ENCODE data around the gene SH3GL1.

The SH3GL1 gene

DNA sequence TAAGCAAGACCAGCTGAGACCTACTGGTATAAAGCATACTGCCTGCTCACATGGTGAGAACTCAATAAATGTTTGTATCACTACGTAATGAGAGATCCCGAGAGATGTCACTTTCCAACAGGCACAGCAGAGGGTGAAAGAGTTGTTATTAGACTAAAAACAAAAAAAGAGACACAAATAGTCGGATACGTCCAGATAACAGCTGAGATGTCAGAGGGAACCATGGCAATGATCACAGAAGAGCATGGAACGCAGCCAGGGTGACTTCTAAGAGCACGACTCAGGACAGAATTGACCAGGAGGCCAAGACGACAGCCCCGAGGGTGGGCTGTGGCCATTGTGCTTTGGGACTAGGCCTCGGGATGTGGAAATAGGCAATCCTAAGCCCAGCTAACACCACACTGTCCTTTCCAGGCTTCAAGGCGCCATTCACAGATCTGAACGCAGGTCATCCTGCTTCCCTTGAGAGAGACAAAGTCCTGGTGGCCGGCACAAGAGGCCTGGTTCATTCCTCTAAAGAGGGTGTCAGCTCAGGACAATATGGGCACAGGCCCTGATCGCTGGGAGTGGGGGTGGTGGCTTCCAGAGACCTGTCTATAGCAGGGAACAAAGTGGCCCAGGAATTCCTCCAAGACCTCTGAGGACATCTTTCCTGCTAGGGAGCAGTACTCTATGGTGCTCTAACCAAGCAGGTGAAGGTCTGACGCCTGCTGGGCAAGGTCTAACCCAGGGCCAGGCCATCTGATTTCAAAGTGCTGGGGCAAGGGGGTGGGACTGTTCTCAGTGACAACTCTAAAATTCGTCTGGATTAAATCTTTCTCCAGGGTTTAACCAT lies 3.2 kb downstream of the SH3GL1 start:
- no peak for DNase-seq

DNA sequence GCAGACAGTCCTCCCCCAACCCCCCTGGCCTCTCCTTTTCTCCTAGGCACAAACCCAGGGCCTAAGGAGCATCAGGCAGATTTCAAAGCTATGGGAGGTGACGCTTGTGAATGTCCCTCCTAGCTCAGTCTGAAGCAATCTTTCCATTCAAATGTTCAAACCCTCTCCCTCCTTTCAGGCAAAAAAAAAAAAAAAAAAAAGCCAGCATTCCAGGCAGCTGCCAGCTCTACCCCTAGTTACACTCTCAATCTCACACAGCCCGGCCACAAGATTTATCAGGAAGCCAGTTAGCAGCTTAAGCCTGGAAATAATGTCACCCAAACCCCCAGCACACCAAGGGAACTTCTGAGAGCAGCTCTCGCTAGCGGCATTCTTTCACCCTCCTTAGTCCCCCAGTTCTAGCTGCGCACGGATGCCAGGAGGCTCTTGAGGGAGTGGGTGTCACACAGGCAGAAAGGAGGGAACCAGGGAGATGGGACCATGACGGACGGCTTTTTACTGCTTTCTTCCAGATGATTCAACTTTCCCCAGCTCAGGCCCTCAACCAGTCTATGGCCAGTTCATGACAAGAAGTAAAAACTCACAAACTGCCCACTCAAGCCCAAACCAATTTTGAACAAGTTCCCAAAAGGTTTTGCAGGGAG lies 6.3 kb downstream of the SH3GL1 start:
- DNase-seq: no peak

GRCh38 chr19:4391701-4392483 lies 8.5 kb downstream of the SH3GL1 start:
- DNase-seq: no peak

DNA sequence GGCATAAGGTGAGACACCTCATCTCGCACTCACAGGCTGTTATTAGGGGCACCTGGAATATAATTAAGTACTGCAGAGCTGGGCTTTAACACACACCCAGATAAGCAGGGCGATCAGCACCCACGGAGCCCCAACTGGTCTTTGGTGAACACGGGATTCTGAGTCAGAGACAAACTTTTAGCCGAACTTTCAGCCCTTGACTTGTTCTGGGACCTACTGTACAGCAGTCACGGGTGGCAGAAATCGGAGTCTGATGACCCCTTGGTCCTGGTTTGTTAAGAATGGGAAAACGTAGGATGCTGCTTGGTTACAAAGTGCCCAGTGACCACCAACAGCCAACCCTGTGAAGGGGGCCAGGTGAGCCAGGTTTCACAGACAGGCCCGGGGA lies 9.0 kb downstream of the SH3GL1 start:
- no peak for DNase-seq

- DNase-seq: peak; percentile 28
Observed at GRCh38 chr19:4390567-4391305, 9.6 kb downstream of the SH3GL1 start.

DNA sequence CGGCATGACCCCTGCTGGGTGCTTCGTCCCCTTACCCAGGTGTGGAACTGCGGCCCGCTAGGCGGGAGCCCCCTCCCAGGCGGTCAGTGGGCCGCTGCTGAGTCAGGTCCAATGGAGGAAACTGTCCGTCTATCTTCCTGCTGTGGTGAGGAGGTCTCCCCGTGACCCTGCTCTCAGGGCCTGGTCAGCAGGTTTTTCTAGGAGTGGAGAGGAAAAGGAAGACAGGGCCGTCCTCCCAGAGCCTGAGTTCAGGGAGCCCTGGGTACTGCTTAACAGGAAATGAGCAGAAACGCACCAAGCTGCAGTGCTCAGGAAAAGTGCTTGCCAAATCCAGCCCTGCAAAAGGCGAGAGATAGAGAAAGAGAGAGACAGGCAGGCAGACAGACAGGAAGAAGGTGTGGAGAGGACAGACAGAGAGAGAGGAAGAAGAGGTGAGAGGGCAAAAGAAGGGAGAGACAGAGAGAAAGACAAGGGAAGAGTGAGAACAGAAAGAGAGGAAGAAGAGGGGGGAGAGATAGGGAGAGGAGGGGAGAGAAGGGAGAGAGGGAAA lies 10.3 kb downstream of the SH3GL1 start:
- DNase-seq: no peak

- DNase-seq: no peak
Observed at GRCh38 chr19:4389511-4390016, 10.8 kb downstream of the SH3GL1 start.

DNA sequence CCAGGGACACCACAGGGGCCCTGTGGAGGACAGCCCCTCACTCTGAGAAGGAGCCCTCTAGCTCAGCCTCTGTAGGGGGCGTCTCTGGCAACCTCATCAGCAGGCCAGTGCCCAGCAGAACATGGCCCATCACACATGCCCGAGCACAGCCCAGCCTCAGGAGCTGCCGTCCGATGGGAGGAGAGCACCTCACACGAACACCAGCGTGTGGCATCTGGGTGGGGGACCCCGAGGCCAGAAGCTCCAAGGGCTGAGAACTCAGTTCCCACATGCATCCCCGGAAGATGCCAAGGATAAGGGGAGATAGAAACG lies 11.3 kb downstream of the SH3GL1 start:
- DNase-seq: no peak

- no peak for DNase-seq
Observed at GRCh38 chr19:4388337-4389063, 11.8 kb downstream of the SH3GL1 start.

DNA sequence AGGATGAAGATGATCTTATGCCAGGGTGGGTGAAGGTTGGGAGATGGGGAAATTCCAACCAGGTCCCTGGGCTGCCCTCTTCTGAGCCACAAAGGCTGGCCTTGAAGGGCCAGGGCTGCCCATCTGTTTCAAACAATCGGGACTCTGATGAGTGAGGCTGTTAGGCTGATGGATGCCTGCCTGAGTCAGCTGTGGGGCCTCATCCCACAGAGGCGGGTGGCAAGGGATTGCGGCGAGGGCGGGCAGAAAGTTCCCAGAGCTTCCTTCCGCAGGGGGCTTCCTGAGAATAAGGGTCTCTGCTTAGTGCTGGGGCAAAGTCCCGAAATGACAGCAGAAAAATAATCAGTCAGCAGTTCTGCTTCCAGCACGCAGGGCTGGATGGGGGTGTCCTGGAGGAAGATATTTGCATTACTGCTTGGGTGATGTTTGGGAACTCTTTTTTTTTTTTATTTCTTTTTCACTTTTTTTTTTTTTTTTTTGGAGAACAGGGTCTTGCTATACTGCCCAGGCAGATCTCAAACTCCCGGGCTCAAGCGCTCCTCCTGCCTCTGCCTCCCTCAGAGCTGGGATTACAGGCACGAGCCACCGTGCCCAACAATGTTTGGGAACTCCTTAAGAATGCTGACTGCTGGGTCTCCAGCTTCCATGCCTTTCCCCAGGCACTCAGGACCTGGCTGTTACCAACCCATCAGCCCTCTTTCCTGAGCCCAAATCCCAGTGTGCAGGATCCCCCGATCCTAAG lies 14.1 kb downstream of the SH3GL1 start:
- DNase-seq: no peak

DNA sequence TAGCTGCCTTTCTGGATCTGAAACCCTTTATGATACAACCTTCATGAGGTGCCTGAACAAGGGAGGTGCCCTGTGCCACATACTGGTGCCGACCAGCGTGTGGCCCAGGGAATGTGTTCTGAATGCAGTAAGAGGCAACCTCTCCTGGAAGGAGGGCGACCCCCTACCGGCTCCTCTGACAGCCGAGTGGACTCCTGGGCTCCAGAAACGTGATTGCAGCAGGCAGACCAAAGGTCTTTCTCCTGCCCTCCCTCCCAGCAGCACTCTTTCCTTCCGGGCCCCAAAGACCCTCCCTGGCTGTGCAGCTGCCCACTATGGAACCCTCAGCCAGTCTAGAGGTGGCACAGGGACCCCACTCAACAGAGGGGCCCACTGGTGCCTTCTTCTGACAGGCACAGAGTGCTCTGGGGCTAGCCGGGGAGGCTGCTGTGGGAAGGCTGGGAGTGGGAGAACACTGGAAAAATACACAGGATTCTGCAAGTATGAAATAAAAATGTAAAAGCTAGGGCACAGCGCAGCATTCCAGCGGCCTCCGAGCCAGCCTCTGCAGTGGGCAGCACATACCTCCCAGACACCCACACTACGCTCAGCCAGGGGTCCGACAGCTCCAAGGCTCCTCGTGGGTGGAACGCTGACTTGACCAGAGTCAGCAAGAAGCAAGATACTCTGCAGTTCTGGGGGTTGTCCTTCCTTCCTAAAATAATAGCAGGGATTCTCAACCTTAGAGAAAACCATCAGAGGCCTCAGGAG lies 14.9 kb downstream of the SH3GL1 start:
- DNase-seq: no peak

GRCh38 chr19:4380254-4380727 lies 20.1 kb downstream of the SH3GL1 start:
- no peak for DNase-seq

DNA sequence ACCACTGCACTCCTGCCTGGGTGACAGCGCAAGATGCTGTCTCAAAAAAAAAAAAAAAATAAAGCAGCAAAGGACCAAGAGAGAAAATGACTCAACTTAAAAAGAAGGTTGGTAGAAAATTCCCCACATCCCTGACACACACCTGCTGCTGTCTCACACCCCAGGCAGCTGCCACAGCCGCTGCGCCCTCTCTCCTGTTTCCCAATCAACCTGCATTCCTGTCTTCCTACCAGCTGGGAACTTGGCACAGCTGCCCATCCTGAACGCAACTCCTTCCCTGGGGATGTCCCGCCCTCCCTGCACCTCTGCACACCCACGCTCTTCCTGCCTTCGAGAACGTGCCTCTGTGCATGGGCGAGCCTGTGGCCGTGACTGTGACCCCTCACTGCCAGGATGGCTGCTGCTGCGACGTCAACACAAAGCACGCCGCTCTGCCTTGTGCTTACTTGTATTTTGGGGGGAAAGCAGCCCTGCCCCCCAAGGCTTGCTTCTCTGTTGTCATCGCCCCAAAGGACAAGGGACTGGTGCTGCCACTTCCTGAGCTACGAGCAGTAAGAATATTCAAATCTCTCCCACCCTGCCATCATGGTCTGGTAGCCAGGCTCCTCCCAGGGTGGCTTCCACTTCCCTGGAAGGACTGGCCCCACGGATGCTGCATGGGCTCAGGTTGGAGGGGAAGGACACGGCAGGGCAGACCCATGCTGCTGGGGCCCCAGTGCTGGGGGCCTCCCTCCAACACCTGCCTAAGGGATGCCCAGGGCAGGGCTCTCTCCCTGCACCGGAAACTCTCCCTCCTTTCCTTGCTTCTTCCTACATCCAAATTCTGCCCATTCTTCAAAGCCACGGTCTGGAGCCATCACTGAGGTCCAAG lies 20.7 kb downstream of the SH3GL1 start:
- no peak for DNase-seq

DNA sequence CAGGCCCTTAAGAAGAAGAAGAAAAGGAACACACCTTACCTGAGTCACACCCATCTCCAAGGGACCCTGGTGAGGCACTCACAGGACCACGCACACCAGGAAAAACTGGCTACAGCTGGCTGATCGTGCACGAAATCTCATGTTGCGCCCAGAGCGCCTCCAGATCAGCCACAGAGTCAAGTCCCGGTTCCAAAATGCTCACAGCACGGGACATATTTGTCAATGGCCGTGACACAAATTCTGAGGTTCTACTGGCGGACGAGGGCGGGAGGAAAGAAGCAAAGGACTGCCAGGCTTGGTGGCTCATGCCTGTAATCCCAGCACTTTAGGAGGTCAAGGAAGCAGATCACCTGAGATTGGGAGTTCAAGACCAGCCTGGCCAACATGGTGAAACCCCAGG lies 21.5 kb downstream of the SH3GL1 start:
- DNase-seq: no peak

DNA sequence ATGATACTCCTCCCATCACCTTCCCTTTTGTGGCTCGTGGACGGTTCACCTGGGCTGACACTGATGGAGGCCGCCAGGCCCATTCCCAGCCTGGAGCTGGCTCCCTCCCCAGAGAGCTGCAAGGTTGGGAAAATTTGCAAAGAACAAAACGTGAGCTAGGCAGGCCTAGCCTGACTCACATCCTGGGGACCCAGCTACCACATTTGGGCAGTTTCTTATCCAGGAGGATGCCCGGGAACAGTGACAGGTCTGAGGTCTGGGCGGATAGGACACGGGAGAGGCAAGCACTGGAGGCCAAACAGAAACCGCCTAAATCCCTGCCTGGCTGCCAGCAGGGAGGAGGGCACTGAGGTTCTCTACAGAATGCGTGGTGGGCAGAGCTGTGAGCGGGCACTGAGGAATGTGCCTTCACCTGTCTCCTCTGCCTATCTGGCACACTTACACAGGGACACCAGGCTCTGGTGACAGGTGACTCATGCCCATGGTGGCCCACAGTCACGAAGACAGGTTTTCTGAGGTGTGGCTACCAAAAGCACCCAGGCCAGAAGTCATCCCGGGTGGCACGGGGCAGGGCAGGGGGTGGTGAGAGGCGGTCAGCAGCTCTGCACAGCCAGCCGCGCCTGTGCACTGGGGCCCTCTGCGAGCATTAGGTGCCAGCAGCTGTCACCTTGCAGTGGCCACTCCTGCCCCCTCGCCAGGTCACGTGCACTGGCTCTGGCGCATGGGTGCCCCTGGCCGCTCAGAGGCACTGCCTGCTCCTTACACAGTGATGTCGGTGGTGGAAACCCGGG lies 23.2 kb downstream of the SH3GL1 start:
- DNase-seq: no peak

DNA sequence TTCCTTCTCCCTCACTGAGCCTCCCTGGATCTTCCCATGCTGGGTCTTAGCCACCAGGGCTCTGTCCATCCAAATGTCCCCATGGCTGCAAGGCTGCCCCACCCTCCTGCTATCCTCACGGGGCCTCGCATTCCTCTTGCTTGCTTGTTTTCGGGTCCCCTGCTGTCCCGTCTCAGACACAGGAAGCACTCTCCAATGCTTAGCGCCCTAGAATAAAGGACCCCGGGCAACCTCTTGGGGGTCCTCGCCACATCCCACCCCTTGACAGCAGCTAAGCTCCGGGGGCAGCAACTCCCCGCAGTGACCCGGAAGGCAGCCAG lies 23.7 kb downstream of the SH3GL1 start:
- DNase-seq: no peak

DNA sequence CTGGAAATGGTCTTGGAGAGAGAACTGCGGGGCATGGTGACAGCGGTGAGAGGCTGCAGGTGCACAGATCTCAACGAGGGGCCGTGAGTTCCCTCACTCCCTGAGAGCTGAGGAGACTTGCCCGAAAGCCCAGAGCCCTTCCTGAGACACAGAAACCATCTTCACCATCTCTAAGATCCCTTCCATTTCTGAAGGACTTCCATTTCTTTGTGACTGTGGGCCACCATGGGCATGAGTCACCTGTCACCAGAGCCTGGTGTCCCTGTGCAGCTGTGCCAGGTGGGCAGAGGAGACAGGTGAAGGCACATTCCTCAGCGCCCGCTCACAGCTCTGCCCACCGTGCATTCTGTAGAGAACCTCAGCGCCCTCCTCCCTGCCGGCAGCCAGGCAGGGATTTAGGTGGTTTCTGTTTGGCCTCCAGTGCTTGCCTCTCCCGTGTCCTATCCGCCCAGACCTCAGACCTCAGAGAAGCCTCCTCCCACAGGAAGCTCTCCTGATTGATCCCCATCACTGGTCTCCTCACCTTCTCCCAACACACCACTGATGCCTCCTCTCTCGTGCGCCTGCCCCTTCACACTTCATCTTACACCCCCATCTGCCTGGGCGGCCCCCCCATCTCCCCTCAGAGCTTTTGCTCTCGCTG lies 24.2 kb downstream of the SH3GL1 start:
- no peak for DNase-seq
